HG03095 (cell line): ENCODE data around the gene CDC42EP4.
"Not testable (repeated sequence)": the region's sequence is repeated elsewhere in the genome, so short reads cannot be mapped to it uniquely, and the experiment has no call there.

Experiments used
- ATAC-seq: cut with Tn5 transposase; IDR thresholded peaks from one replicate; pipeline ENCODE4 v1.9.1; 2021; ENCODE audit warnings: moderate library complexity; ENCODE audit not compliant: unreplicated experiment

CDC42EP4 gene

DNA sequence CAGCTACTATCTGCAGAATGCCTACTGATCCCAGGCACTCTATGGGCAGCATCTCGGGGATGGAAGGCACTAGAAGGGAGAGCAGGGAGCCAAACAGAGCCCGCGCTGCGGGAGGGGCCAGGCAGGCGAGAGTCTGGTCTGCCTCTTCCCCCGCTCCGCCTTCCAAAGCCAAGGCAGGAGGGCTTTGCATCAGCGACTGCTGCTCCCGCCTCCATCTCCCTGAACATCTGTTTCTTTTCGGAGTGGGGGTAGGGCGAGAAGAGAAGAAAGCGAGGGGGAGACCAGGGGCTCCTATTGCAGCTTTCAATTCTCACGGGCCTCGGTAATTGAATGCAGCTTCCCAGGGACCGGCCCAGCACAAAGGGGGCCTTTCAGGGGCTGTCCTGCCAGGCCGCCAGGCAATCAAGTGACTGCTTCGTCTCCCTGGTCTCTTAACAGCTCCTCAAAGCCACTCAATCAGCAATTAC, 31.4 kb upstream of the CDC42EP4 start:
- ATAC-seq, result no peak

GRCh38 chr17:73342541-73343167, 30.9 kb upstream of the CDC42EP4 start:
- no peak for ATAC-seq

DNA sequence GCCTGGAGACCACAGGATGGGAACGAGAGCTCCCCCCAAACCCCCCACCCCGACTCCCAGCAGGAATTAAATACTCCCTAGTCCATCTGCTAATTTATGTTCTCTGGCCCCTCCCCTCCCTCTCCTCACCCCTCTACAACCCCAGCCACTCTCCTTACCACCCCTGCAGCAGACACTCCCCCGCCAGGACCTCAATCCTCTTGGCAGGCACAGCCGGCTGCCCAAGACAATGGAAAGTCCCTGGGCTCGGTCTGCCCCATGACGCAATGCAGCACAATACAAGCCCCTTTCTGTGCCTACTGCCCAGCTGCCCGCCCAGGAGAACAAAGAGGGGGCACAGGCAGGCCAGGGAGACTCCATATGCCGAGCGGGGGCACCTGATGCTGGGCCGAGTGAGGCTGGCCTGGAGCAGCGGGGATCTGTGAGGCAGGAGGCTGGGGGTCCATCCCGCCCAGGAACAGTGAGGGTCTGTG, 30.3 kb upstream of the CDC42EP4 start:
- no peak for ATAC-seq

- ATAC-seq, result no peak
Observed at GRCh38 chr17:73341350-73342049, 29.7 kb upstream of the CDC42EP4 start.

DNA sequence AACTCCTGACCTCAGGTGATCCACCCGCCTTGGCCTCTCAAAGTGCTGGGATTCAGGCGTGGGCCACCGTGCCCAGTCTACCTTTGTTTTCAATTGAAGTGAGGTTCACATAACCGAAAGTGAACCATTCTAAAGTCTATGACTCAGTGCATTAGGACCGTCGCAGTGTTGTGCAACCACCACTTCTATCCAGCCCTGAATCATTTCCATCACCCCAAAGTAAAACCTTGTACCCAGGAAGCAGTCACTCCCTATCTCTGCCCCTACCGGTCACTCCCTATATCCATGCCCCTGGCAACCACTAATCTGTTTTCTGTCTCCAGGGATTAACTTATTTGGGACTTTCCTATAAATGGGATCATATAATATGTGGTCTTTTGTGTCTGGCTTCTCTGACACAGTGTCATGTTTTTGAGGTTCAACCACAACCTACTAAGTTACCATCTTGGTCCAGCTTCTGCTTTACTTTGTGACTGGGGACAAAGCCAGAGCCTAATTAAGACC, 28.3 kb upstream of the CDC42EP4 start:
- no peak for ATAC-seq

DNA sequence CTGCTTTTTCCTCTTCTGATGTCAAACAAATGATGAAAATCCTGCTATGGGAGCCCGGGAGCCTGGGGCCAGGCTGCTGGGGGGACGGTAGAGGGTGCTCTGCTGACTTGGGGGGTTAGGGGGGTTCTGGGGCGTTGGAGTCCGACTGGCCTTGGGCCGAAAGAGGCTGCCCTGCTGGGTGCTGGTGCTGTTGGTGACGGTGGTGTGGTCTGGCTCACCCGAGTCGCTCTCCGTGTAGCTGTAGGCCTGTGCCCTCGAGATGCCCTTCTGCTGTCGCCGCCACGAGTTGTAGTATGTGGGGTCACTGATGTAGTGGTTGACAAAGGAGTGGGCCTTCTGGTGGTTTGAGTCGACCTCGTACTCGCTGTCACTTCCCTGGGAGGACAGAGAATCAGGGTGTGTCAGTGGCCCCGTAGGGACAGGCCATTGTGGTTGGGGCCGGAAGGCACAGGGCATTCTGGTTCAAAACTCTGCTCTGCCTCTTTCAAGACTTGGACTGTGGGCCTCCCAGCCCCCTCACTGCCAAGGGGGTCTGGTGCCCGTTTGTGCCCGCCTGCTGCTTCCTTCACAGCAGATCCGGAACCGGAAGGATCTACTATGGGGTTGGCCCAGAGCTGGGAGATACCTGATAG, 26.9 kb upstream of the CDC42EP4 start:
- no peak for ATAC-seq

GRCh38 chr17:73338050-73338521, 26.3 kb upstream of the CDC42EP4 start:
- ATAC-seq, result no peak

GRCh38 chr17:73337330-73337710, 25.5 kb upstream of the CDC42EP4 start:
- no peak for ATAC-seq

GRCh38 chr17:73336408-73337329, 24.9 kb upstream of the CDC42EP4 start:
- no peak for ATAC-seq

DNA sequence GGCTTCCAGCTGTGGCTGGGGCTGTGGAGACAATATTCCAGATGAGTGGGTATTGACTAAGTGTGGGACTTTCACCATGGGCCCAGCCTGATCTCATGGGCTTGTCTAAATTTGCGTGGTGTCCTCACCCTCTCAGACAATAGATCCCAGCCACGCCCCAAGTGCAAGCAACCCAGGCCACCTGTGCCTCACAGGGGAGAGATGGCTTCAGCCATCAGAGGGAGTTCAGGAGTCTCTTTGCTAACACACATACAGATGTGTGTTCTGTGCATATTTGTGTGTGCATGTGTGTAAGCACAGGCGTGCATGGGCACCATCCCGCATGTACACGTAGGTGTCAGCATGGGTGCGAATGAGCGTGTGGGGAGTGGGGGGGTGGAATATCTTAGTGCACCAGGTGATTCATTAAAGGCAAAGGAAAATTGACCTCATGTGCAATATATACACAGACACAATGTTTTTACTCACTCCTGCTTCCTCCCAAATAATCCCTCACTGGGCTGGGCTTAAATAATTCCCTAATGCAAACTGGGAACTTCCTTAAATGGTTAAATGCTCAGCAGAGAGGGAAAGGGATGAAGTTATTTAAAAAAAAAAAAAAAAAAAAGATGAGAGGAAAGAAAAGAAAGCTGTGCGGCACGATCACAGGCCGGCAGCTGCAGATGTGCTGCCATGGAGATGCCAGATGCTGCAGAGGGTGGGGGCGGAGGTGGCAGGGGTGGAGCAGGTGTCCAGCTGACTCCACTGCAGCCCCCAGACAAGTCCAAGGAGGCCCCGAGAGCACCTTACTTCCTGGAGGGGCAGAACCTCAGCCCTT, 24.0 kb upstream of the CDC42EP4 start:
- ATAC-seq, result no peak

GRCh38 chr17:73334771-73335513, 23.1 kb upstream of the CDC42EP4 start:
- ATAC-seq, result no peak

DNA sequence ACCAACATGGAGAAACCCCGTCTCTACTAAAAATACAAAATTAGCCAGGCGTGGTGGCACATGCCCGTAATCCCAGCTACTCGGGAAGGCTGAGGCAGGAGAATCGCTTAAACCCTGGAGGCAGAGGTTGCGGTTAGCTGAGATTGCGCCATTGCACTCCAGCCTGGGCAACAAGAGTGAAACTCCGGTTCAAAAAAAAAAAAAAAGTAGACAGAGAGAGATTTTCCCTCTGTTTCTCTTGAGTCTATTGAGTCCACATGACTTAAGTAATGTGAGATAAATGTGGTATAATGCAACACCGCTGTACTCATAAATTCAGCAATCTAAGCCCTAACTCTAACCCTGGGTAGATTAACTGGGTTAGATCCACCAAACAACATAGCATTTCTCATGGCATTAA, 21.6 kb upstream of the CDC42EP4 start:
- not testable (repeated sequence) for ATAC-seq

DNA sequence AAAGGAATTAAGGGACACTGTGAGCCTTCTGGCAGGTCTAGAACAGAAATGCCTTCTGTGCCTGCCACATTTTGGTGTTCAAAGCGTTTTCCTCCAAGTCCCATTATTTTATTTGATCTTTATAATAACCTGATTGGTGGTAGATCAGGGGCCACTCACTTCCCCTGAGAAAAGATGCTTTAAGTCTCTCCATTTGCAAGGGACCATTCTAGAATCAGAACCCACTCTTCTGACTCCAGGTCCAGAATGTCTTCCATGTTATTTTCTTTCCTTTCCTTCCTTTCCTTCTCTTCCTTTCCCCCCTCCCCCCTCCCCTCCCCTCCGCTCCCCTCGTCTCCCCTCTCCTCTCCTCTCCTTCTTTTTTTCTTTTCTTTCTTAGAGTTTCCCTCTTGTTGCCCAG, 19.3 kb upstream of the CDC42EP4 start:
- no peak for ATAC-seq

GRCh38 chr17:73327676-73328075, 15.9 kb upstream of the CDC42EP4 start:
- ATAC-seq, result no peak

DNA sequence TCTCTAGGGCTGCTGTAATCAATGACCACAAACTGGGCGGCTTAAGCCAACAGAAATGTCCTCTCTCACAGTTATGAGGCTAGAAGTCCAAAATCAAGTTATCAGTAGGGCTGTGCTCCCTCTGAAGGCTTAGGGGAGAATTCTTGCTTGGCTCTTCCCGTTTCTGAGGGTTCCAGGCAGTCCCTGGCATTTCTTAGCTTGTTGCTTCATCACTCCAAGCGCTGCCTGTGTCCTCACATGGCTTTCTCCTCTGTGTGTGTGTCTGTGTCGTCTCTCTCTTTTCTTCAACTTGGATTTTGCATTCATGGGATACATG, 13.7 kb upstream of the CDC42EP4 start:
- no peak for ATAC-seq

DNA sequence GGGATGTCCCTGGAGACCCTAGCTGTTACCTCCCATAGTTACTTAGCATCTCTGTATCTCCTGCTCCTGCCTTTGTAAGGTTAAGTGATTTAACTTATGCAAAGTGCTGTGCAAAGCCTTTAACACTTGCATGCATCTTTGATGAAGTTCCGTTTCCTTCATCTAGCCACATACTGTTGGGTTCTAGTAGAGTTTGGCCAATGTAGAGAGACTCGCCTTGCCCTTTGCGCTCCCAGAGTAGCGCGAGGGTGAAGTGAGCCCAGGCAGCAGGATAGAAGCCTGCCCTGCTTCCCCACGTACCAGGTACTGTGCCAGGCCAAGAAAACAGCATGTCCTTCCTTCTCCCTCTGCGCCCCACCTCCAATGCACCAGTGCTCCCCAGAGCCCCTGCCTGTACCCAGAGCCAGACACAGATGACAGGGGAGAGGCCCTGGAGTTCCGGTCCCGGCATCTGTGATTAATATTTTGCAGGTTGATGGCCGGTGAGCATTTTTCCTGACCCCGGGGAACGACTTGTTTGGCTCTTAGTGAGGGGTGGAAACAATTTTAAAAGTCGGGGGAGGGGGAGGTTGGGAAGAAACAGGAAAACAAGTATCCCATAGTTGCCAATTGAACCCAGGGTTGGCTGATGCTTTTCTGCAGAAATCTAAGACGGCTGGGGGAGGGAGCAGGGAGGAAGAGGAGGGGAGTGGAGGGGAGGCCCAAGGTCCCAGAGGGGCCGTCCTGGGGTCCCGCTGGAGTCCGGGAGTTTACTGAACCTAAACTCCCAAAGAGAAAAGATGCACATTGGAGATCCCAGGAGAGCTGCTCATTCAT, 13.1 kb upstream of the CDC42EP4 start:
- no peak for ATAC-seq

- ATAC-seq, result no peak
Observed at GRCh38 chr17:73324160-73324475, 12.3 kb upstream of the CDC42EP4 start.

- ATAC-seq, result no peak
Observed at GRCh38 chr17:73323409-73324159, 11.8 kb upstream of the CDC42EP4 start.
